Skeletal muscle tissue (tissue), 4 donors: ENCODE results near the gene UNC5A. TPM values are rescaled to one million over a fixed set of nuclear protein-coding genes. Genes with fewer than 3 reads are reported as not detected.

ENCODE experiments used
- H3K27ac ChIP-seq: one replicate; pipeline ENCODE4 v1.7.0; 2013; ENCODE audit warnings: mild to moderate bottlenecking, low read depth, low read length, inconsistent platforms
- H3K27me3 ChIP-seq, 3 donors: one replicate each; pipeline ENCODE4 v1.7.0; 2013; ENCODE audit warnings: low read length in 3 of 3; ENCODE audit not compliant: control insufficient read depth in 3 of 3, insufficient read depth in 3 of 3
- H3K36me3 ChIP-seq, 3 donors: one replicate each; pipeline ENCODE4 v1.7.0; 2013; ENCODE audit warnings: low read length in 3 of 3; ENCODE audit not compliant: control insufficient read depth in 3 of 3, insufficient read depth in 3 of 3
- H3K4me1 ChIP-seq, 3 donors: one replicate each; pipeline ENCODE4 v1.7.0; 2013; ENCODE audit warnings: low read length in 3 of 3, mild to moderate bottlenecking in 3 of 3; ENCODE audit not compliant: control insufficient read depth in 3 of 3, insufficient read depth in 3 of 3
- H3K4me3 ChIP-seq, 3 donors: one replicate each; pipeline ENCODE4 v1.7.0; 2013; ENCODE audit warnings: low read length in 3 of 3
- H3K9ac ChIP-seq, 3 donors: one replicate each; pipeline ENCODE4 v1.7.0; 2013; ENCODE audit warnings: low read length in 3 of 3, mild to moderate bottlenecking in 3 of 3, moderate library complexity in 2 of 3, low read depth in 1 of 3
- H3K9me3 ChIP-seq, 3 donors: one replicate each; pipeline ENCODE4 v1.7.0; 2013; ENCODE audit warnings: low read length in 3 of 3; ENCODE audit not compliant: control insufficient read depth in 3 of 3
- total RNA-seq: library from RNA; depleted of rRNA; stranded (reverse); fragments of >200 nt; gene quantifications from one replicate; pipeline ENCODE4 v1.2.3, GENCODE V29; 2014
- donor health status: Osteomylitis.

Gene UNC5A
- total RNA-seq, 1 donor from 2014 or later, result not detected

- H3K4me3 ChIP-seq, result no peak overlapping the region
- peaks cover 0 to 21% (median 16%) of the 10 kb centered on the region in 3 donors for H3K4me1 ChIP-seq
- H3K36me3 ChIP-seq, result no peaks in the 10 kb centered on the region
- H3K9ac ChIP-seq, result no peak overlapping the region
- peaks cover 0 to 9% (median under 1%) of the 10 kb centered on the region in 3 donors for H3K27me3 ChIP-seq
- H3K9me3 ChIP-seq, result no peaks in the 10 kb centered on the region
- no peak overlapping the region for H3K27ac ChIP-seq
These were observed 73.6 kb downstream of the UNC5A start for GRCh38 chr5:176883700-176884570.

GRCh38 chr5:176884571-176884890, 74.2 kb downstream of the UNC5A start:
- Histone ChIP-seq H3K4me1 (peaks cover 0 to 21% (median 16%) of the 10 kb centered on the region in 3 donors), H3K9ac (no peak overlapping the region), H3K36me3 (no peaks in the 10 kb centered on the region), H3K27ac (no peak overlapping the region), H3K4me3 (no peak overlapping the region), H3K27me3 (peaks cover 0 to 11% (median 0%) of the 10 kb centered on the region in 3 donors), H3K9me3 (no peaks in the 10 kb centered on the region)

GRCh38 chr5:176886336-176887251, 76.2 kb downstream of the UNC5A start:
- H3K4me3 ChIP-seq, result no peak overlapping the region
- H3K9me3 ChIP-seq, result no peaks in the 10 kb centered on the region
- H3K27me3 ChIP-seq, result peaks cover 0 to 5% (median 0%) of the 10 kb centered on the region in 3 donors
- H3K4me1 ChIP-seq, result peaks cover 0 to 21% (median 16%) of the 10 kb centered on the region in 3 donors
- no peak overlapping the region for H3K9ac ChIP-seq
- no peaks in the 10 kb centered on the region for H3K36me3 ChIP-seq
- no peak overlapping the region for H3K27ac ChIP-seq

- Histone ChIP-seq H3K4me1 (peaks cover 0 to 15% (median 13%) of the 10 kb centered on the region in 3 donors), H3K27me3 (peaks cover 0 to 5% (median 0%) of the 10 kb centered on the region in 3 donors), H3K27ac (no peak overlapping the region), H3K9ac (no peak overlapping the region), H3K9me3 (no peaks in the 10 kb centered on the region), H3K36me3 (no peaks in the 10 kb centered on the region), H3K4me3 (no peak overlapping the region)
These were observed 77.0 kb downstream of the UNC5A start for GRCh38 chr5:176887252-176887849.

GRCh38 chr5:176888016-176888864, 77.9 kb downstream of the UNC5A start:
- no peaks in the 10 kb centered on the region for H3K36me3 ChIP-seq
- peaks cover 0 to 5% (median 0%) of the 10 kb centered on the region in 3 donors for H3K27me3 ChIP-seq
- no peaks in the 10 kb centered on the region for H3K9me3 ChIP-seq
- H3K4me3 ChIP-seq, result no peak overlapping the region
- peaks cover 0 to 10% (median 8%) of the 10 kb centered on the region in 3 donors for H3K4me1 ChIP-seq
- H3K9ac ChIP-seq, result no peak overlapping the region
- H3K27ac ChIP-seq, result no peak overlapping the region

DNA sequence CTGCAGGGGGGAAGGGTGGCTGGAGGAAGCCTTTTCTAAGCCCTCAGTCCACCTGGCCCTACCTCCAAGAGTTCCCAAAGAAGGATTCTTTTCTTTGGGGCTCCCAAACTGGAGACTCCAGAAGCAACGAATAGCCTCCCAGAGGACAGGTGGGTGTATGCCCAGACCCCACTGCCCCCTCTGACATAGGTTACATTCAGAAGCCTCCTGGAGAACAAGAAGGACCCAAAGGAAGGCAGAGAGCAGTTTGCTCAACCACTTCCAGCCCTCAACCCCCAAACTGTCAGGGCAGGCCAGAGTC, 78.5 kb downstream of the UNC5A start:
- no peaks in the 10 kb centered on the region for H3K9me3 ChIP-seq
- no peaks in the 10 kb centered on the region for H3K36me3 ChIP-seq
- H3K4me1 ChIP-seq, result peaks cover 0 to 8% (median 7%) of the 10 kb centered on the region in 3 donors
- peaks cover 0 to 5% (median 0%) of the 10 kb centered on the region in 3 donors for H3K27me3 ChIP-seq
- no peak overlapping the region for H3K4me3 ChIP-seq
- no peak overlapping the region for H3K9ac ChIP-seq
- H3K27ac ChIP-seq, result no peak overlapping the region

- H3K9ac ChIP-seq, result no peak overlapping the region
- H3K36me3 ChIP-seq, result no peaks in the 10 kb centered on the region
- peaks cover 0 to 2% (median 1%) of the 10 kb centered on the region in 3 donors for H3K4me1 ChIP-seq
- H3K4me3 ChIP-seq, result no peak overlapping the region
- H3K9me3 ChIP-seq, result no peaks in the 10 kb centered on the region
- H3K27me3 ChIP-seq, result peaks cover 0 to 5% (median 0%) of the 10 kb centered on the region in 3 donors
- H3K27ac ChIP-seq, result no peak overlapping the region
These were observed 79.2 kb downstream of the UNC5A start for GRCh38 chr5:176889321-176890280.

- H3K4me3 ChIP-seq, result no peak overlapping the region
- no peaks in the 10 kb centered on the region for H3K9me3 ChIP-seq
- no peak overlapping the region for H3K27ac ChIP-seq
- peaks cover 0 to 5% (median 0%) of the 10 kb centered on the region in 3 donors for H3K27me3 ChIP-seq
- H3K4me1 ChIP-seq, result no peaks in the 10 kb centered on the region
- no peak overlapping the region for H3K9ac ChIP-seq
- H3K36me3 ChIP-seq, result no peaks in the 10 kb centered on the region
These were observed 80.3 kb downstream of the UNC5A start for GRCh38 chr5:176890455-176891330.
